Skin of body (tissue), 2 donors: ENCODE data around the gene RAB24. TPM values are rescaled to one million over a fixed set of nuclear protein-coding genes. Genes with fewer than 3 reads are reported as not detected.

ENCODE experiments used
- DNase-seq: peaks from one replicate; lab custom pipeline; 2025; lab: John Stamatoyannopoulos, UW
- total RNA-seq: library from RNA; depleted of rRNA; stranded (reverse); fragments of >200 nt; gene quantifications from one replicate; pipeline ENCODE4 v1.2.3, GENCODE V29; 2014

RAB24 gene
- total RNA-seq, 1 donor from 2014 or later, result 19.6 TPM

DNA sequence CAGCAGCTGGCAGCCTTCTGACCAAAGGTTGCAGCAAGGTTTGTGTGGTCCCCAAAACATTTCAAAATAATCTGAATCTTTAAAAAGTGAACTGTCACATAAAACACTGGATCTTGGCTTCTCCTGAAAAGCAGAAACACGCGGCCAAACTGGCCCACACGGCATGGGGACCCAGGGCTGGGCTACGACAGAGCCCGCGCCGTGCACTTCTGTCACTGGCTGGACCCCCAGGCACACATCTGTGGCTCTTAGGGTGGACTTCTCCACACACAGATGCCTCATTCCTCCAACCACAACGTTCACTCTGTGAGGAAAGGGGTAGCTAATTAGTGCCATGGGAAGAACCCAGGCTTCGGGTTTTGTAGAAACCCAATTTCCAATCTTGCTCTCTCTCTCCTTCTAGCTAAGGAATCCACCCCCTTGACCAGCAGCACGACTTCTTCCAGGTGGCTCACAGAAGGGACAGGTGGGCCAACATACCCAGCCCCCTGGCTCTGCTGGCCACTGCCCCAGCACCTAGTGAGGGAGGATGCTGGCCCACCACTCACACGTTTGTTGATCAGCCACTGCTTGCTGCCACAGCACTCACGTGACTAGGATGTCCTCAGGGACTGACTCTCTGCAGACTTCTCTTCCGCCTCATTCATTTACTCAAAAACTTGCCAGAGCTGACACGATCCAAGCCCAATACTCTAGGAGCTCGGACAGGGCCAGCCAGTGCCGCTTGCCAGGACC, 30.1 kb upstream of the RAB24 start:
- DNase-seq, result no peak

- DNase-seq, result no peak
Observed at GRCh38 chr5:177332896-177333260, 29.4 kb upstream of the RAB24 start.

DNA sequence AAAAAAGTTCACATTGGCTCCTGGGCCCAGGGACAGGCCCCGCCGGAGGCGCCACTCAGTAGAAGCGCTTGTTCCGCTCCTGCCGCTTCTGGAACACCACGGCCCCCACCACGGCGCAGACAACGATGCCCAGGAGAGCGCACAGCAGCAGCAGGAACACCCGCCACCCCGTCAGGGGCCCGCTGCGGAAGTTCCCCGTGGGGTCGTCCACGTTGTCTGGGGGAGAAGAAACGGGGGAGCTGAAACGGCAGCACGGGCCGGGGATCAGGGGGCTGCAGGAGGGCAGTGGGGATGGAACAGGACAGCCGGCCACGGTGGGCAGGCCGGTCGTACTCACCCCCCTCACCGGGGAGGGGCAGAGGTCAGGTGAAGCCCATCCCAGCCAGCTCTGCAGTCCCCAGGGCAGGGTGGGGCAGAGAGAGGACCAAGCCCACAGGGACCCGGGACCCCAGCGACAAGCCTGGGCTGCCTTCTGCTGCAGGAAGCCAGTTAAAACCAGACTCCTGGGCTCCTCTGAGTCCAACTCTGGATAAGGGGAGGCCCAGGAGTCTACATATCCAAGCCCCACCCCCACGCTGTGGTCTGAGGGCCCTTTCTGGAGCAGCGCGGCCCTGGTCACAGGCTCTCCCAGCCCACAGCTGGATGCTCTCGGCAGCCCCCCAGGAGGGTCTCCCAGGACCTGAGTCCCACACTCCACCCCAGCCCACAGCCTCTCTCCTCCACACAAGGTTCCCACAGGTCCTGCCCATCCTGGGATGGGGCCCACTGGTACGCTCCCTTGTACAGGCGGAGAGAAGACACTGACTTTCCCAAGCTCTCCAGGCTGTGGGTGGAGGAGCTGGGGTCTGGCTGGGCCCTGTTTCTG, 28.7 kb upstream of the RAB24 start:
- no peak for DNase-seq

DNA sequence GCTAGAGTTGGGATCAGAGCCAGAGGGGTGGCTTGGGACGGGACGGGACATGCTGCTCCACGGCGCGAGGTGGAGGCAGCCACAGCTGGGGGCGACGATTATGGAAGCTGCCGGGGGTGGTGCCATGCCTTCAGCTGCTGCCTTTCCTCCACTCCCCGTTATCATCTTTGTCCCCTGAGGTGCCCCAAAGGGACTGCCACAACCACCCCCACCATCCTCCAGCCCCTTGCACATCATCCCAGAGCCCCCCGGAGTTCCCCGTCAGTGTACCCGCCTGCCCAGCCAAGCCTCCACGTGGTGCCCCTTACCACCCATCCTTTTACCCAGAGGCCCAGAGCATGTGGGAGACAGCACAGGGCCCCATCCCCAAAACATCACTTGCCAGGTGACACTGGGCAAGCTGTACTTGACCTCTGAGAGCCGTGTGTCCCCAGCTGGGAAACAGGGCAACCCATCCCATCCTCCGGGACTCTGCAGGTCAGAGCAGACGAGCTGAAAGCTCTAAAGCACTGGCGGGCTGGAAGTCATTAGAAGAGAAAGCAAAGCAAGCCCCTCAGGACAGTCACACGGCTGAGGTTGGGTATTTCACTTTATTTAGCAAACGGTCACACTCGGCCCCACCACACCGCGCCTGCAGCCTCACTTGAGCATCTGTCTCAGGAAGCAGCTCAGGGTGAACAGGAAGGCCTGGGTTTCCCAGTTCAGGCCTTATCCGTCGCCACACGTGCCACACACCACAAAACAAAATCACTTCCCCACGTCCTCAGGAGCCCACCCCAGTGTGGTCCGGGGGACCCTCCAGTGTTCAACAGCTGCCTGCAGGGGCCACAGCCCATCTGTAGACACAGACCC, 27.7 kb upstream of the RAB24 start:
- DNase-seq, result no peak

DNA sequence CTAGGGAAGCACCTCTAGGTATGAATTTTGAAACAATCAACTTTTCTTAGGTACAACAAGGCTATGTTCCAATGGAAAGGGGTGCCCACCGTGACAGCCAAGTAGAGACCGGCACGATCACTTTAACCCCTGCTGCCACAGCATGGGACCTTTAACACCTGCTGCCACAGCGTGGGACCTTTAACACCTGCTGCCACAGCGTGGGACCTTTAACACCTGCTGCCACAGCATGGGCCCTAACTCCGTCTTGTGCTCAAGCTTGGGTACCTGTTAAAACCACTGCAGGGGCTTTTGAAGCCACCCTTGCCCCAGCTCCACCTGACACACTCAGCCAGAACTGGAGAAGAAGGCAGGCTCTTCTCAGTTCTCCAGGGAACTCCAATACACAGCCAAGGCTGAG, 26.4 kb upstream of the RAB24 start:
- no peak for DNase-seq

GRCh38 chr5:177328545-177329231, 25.2 kb upstream of the RAB24 start:
- no peak for DNase-seq

DNA sequence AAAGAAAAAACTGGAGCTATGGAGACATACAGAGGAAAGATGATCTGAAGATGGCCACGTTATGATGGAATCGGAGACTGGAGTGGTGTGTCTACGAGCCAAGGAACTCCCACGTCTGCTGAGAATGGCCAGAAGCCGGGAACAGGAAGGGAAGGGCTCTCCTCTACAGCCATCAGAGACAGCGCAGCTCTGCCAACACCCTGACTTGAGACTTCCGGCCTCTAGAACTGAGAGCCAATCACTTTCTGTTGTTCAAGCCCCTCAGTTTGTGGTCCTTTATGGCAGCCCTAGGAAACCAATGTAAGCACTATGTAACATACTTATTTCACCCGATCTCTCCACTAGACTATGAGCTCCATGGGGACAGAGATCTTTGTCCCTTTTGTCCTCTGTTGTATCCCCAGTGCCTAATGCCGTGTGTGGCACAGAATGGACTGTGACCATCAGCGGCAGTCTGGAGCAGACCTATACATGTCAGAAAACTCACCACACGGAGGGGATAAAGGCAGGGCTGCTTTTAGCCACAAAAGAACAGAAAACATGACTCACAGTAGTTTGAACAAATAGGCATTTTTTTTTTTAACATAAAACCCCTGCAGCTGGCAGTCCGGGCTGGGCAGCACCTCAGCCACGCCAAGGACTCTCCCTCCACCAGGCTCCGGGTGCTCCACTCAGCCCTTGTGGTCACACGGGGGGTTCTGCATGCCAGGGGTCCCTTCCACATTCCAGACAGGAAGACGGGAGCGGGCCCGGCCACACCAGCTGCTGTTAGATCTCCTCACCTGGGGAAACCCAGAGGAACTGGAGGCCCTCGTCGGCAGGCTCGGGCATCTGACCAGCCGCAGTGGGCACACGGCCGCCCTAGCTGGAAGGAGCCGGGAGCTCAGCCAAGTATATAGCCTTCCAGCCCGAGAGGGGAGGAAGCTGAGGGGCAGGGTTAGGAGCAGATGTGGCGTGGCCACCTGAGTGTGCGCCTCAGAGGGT, 24.3 kb upstream of the RAB24 start:
- DNase-seq, result no peak

GRCh38 chr5:177325868-177326381, 22.4 kb upstream of the RAB24 start:
- no peak for DNase-seq

DNA sequence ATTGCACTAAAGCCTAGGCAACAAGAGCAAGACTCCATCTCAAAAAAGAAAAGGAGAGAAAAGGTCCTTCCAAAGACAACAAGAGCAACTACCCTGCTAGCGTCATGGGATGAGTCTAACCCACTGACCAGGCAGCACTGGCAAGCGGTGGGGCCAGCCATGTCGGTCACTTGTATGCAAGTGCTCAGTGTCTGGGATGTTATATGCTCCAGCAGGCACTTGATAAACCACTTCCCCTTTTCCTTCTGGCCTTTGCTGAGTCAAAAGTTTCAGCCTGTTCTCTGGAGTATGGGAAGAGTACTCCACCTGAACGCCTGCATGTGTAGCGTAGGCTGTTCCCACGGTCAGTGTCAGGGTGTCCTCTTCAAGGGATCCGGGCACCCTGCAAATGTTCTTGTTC, 17.4 kb upstream of the RAB24 start:
- DNase-seq, result no peak

DNA sequence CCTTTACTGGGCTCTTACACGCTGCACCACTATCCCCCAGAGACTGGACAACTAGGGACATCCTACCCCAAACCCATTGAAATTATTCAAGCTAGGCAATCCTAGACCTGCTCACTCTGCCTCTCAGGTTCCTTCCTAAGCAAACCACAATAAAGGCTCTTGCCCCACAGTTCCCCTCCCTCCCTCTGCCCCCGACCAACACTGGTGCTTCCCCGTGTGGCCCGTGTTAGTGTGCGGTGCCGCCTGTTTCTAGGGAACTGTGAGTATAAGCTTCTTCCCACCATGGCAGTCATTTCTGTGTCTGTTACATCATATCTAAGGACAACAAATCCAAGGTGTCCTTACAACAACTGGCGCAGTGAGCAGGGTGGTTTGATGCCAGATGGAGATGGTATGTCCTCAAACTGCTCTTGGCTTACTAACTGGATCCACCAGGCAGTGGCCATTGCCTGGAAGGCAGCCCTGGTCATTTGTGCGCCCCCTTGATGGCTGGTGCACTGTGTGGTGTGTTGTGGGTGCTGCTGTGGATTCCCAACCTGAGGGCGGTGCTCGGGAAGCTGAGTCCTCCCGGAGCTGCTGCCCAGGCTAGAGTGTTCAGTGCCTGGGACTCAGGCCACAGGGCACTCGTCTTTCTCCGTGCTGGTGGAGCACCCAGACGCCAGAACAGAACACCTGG, 16.5 kb upstream of the RAB24 start:
- no peak for DNase-seq

DNA sequence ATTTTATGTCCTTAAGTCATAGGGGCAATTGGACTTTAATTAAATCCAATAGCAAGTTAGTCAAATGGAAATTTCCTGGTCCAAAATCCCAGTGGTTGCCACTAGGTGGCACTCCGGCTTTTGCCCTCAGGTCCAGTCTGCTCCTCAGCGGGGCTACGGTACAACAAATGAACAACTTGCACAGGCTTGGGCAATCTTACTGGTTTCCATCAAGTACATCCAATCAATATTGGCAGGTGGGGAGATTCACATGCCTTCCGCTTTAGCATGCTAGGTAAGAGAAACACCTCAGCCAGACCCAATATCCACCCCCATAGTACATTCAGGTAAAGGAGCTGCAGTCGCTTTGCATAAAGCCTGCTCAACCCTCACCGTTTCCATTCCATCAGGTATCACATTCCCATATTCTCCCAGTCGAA, 14.4 kb upstream of the RAB24 start:
- no peak for DNase-seq

- no peak for DNase-seq
Observed at GRCh38 chr5:177316005-177316404, 12.5 kb upstream of the RAB24 start.

GRCh38 chr5:177315411-177315810, 11.9 kb upstream of the RAB24 start:
- DNase-seq, result no peak

GRCh38 chr5:177314376-177315342, 11.1 kb upstream of the RAB24 start:
- no peak for DNase-seq

DNA sequence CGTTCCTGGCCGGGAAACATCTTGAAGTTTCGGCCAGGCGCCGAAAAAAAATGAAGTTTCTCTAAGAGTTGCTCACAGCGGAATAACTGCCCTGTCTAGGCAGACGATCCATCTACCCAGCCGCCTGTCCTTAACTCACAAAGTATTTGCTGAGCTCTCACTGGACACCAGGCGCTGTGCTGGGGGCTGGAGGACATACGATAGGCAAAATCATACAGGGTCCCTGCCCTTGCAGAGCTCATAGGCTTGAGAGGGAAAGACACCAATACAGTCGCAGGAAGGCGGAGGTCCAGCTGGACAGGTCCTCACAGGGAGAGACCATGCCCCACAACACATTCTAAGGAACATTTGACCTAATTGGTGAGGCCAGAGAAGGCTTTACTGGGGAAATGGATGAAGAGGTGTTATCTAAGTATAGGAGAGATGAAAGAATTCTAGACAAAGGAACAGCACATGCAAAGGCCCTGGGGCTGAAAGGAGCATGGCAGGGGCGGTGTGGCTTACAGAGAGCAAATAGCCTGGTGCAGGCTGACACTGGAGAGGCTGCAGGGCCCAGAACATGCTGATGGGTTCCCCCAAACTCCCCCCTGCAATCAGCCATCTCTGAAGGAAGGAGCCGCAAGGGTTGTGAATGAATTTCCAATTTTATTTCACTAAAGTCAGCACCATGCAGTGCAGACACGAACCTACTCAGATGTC, 10.2 kb upstream of the RAB24 start:
- no peak for DNase-seq

GRCh38 chr5:177312649-177313181, 9.2 kb upstream of the RAB24 start:
- no peak for DNase-seq
